ENCODE results near the gene FOXA3. TPM values are rescaled to one million over a fixed set of nuclear protein-coding genes. Genes with fewer than 3 reads are reported as not detected.

The FOXA3 gene
- total RNA-seq = not detected

DNA sequence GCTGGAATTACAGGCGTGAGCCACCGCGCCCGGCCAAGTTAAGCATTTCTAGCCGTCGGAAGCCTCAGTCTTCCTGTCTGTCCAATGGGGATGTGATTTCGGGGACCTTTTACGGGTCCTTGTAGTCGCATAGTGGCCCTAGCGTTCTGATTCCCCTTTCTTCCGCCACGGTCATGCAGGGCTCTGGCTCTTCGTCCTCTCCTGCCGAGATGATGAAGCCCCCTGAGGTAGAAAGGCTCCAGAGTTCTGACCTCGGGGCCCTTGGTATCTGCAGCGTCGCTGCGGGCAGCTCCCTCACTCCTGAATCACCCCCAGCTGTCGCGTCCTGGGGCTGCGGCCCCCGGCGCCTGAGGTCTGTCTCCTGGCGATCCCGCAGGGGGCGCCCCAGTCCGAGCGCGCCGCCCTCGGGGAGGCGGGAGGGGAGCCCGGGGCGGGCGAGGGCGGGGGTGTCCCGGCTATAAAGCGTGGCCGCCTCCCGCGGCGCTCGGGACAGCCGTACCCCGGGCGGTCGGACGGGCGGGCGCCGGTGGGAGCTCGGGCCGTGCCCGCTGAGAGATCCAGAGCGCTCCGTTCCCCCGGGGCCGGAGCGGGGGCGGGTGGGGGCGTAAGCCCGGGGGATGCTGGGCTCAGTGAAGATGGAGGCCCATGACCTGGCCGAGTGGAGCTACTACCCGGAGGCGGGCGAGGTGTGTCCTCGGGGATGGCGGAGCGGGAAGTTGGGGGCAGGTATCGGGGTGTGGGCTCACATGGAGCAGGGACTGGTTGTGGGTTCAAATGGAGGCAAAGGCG, at the start of gene FOXA3:
Gene FOXA3, plus strand, starts transcription at position 487 of the 789 bp plus-strand sequence. Its CDS starts 131 bp downstream, at position 618.
- TF ChIP-seq, protein P1, sequence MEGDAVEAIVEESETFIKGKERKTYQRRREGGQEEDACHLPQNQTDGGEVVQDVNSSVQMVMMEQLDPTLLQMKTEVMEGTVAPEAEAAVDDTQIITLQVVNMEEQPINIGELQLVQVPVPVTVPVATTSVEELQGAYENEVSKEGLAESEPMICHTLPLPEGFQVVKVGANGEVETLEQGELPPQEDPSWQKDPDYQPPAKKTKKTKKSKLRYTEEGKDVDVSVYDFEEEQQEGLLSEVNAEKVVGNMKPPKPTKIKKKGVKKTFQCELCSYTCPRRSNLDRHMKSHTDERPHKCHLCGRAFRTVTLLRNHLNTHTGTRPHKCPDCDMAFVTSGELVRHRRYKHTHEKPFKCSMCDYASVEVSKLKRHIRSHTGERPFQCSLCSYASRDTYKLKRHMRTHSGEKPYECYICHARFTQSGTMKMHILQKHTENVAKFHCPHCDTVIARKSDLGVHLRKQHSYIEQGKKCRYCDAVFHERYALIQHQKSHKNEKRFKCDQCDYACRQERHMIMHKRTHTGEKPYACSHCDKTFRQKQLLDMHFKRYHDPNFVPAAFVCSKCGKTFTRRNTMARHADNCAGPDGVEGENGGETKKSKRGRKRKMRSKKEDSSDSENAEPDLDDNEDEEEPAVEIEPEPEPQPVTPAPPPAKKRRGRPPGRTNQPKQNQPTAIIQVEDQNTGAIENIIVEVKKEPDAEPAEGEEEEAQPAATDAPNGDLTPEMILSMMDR (IDR thresholded peaks at IDR 0.05; ENCODE audit: low read depth) = no peak

DNA sequence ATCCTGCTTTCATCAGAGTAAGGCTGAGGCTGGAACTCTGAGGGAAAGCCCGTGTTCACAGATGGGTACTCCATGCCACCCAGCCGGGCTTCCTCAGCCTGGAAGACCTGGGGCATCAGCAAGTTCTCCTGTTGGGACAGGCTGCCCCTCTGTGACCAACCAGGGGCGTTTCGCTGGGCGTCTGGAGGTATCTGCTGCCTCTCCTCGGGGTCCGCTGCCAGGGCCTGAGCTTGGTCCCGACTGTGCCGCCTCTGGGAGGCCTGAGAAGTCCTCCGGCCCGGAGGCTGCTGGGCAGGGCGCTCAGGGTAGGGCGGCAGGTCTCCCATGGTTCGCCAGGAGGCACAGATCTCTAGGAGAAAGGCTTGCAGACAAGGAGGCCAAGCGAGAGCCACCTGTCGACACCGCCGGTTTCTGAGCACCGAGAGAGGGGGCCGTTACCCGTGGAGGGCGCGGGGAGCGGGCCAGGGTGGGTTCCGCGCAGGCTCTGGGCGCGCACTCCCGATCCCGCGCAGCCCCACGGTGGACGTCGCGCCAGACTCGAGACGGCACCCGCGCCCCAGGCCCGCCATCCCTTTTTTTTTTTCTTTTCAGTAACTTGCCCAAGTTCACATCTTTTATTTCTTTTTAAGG, 49.2 kb upstream of the FOXA3 start, which contains the start of gene RSPH6A:
Gene RSPH6A, minus strand, starts transcription at position 458 of the 630 bp plus-strand sequence. Its CDS starts 132 bp downstream, at position 326.
- TF ChIP-seq, protein P1 (IDR thresholded peaks at IDR 0.05; ENCODE audit: low read depth) = no peak

DNA sequence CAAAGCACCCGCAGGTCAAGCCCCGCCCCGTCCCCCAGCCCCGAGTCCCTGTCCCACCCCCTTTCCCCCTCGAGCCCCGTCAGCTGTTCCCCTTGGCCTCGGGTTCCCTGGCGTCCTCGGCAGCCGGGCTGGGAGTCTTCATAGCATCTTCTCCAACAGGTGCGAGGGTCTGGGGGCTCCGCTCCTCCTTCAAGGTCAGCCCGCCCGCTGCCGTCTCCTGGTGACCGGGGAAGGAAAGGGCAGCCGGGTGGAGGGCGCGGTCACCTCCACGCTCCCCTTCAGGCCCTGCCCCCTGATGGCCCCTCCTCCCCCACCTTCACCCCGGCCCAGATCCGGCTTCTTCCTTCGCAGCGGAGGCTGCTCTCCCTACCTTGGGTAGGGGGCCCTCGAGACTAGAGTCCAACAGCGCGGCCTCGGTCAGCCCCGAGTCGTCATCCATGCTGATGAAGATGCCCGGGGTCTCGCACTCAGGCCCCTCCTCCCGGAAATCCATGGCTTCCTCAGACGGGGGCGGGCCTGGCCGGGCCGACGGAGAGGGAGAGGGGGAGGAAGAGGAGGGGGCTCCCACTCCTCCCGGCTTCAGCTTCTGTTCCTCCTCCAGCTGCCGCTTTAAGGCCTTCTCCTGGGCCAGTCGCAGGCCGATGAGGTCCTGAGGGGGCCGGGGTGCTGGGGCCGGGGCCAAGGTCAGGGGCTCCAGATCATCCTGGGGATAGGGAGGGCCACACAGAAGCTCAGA, 48.5 kb upstream of the FOXA3 start:
- TF ChIP-seq, protein P1 (IDR thresholded peaks at IDR 0.05; ENCODE audit: low read depth) = no peak

DNA sequence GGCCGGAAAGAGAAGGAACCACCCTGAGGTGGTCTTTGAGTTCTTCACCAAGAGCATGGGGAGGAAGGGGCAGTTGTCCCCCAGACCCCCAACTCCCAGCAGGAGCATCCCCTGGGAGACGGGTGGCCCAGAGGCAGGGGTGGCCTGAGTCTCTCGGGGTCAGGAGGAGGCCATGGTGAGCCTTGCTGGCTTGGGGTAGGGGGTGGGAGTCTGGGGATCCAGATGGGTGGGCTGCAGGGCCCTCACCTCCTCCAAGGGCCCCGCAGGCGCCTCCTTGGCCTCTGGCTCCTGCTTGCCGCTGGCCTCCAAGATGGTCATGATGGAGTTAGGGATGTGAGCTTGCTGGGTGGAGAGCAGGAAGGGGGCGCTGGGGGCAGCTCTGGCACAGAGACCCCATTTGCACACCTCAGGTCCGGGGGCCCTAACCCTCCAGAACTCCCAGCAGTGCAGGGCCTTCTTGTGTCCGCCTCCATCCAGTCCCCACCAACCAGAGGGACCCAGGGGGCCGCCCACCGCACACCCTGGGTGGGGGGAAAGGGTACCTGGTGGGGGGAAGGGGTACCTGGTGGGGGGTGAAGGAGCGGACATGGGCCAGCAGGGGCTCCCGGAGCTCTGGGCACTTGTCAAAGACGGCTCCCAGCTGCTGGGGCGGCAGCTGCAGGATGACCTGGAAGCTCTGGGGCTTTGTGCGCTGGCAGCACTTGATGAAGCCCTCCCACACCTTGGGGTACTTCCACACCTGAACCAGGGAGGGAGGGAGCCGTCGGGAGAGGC, 47.7 kb upstream of the FOXA3 start:
- TF ChIP-seq, protein P1 (IDR thresholded peaks at IDR 0.05; ENCODE audit: low read depth) = no peak

DNA sequence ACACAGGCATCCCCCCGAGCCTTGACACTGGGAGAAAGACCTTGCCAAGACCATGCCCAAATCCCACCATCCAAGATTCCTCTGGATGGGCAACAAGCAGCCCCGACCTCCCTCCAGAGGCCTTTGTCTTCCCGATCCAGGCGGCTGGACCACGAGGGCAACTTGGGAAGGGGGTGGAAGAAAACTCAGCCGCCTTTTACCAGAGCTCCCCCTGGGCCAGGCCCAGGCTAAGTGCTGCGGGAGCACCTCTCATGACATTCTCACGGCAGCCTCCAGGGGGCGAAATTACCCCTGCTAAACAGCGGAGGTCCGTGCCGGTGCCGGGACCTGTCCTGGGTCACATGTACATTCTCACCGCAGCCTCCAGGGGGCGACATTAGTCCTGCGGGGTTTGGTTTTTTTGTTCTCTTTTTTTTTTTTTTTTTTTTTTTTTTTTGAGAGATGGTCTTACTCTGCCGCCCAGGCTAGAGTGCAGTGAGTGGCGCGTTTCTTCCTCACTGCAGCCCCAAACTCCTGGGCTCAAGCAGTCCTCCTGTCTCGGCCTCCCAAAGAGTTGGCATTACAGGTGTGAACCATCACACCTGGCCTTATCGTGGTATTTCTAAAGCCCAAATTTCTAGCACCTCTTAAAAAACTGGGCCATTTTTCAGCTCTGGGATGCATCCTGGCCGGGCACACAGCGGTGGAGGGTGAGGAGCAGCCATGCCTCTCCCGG, 47.0 kb upstream of the FOXA3 start:
- TF ChIP-seq, protein P1 (IDR thresholded peaks at IDR 0.05; ENCODE audit: low read depth) = no peak

DNA sequence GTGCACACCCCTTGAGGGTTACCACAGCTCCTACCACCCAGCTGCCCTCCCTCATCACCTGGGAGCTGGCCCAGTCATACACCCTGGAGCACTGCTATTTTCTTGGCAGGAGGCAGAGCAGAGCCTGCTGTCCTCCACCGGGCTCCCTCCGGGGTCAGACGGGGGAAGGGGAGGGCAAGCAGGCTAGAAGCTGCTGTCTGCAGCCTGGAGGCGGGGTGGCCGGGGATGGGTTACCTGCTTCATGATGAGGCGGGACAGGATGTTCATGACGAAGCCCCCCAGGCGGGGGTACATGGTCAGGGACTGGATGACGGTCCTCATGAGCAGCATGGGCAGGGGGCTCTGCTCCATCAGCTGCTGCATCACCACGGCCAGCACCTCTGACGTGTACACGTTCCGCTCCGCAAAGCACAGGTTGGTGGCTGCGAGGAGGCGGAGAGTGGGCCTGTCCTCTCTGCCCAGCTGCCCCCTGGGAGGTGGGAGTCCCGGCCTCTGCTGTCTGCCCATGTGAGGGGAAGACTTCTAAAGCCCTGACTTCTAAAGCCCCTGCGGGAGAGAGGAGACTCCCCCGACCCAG, 46.3 kb upstream of the FOXA3 start:
- TF ChIP-seq, protein P1 (IDR thresholded peaks at IDR 0.05; ENCODE audit: low read depth) = no peak

Measured in subcutaneous adipose tissue (tissue), 4 donors.